ENCODE data around the gene THAP12.

GRCh38 chr11:76410851-76411357 lies 30.0 kb upstream of the THAP12 start:
- no peak for TF ChIP-seq POLR2AphosphoS5 (IDR thresholded peaks at IDR 0.05; ENCODE audit: low read length)
- no peak for TF ChIP-seq ZNF274 (IDR thresholded peaks at IDR 0.05; ENCODE audit: insufficient read depth, insufficient read length)
- TF ChIP-seq DPF2 (IDR thresholded peaks at IDR 0.05): no peak
- TF ChIP-seq, protein P1, sequence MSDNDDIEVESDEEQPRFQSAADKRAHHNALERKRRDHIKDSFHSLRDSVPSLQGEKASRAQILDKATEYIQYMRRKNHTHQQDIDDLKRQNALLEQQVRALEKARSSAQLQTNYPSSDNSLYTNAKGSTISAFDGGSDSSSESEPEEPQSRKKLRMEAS (IDR thresholded peaks at IDR 0.05; ENCODE audit: low read depth, low read length): no peak
- TF ChIP-seq HDAC2 (IDR thresholded peaks at IDR 0.05): no peak
- TF ChIP-seq SUZ12 (IDR thresholded peaks at IDR 0.05; ENCODE audit: unreplicated experiment): no peak
- TF ChIP-seq RAD21 (IDR thresholded peaks at IDR 0.05; ENCODE audit: insufficient read depth, low read depth, low read length): no peak
- no peak for TF ChIP-seq USF2 (IDR thresholded peaks at IDR 0.05; ENCODE audit: borderline replicate concordance, low read depth, low read length)
- TF ChIP-seq, protein P2, sequence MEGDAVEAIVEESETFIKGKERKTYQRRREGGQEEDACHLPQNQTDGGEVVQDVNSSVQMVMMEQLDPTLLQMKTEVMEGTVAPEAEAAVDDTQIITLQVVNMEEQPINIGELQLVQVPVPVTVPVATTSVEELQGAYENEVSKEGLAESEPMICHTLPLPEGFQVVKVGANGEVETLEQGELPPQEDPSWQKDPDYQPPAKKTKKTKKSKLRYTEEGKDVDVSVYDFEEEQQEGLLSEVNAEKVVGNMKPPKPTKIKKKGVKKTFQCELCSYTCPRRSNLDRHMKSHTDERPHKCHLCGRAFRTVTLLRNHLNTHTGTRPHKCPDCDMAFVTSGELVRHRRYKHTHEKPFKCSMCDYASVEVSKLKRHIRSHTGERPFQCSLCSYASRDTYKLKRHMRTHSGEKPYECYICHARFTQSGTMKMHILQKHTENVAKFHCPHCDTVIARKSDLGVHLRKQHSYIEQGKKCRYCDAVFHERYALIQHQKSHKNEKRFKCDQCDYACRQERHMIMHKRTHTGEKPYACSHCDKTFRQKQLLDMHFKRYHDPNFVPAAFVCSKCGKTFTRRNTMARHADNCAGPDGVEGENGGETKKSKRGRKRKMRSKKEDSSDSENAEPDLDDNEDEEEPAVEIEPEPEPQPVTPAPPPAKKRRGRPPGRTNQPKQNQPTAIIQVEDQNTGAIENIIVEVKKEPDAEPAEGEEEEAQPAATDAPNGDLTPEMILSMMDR (IDR thresholded peaks at IDR 0.05 in 2 of 3, conservative IDR thresholded peaks at IDR 0.05 in 1 of 3; ENCODE audit: control insufficient read depth in 2 of 3, extremely low read depth in 1 of 3, insufficient read depth in 1 of 3, low read depth in 3 of 3, low read length in 3 of 3): no peak
- no peak for TF ChIP-seq BCL11A (IDR thresholded peaks at IDR 0.05; ENCODE audit: low read depth, low read length)
- TF ChIP-seq RBBP5 (conservative IDR thresholded peaks at IDR 0.05): no peak
- TF ChIP-seq ATF3 (IDR thresholded peaks at IDR 0.05; ENCODE audit: borderline replicate concordance, extremely low read depth, low read depth, low read length): no peak
- no peak for TF ChIP-seq IKZF2 (IDR thresholded peaks at IDR 0.05)

Data from GM12878 (cell line).